ENCODE measurements around the gene TIPRL.

Gene TIPRL

GRCh38 chr1:168243636-168244212, 65.0 kb downstream of the TIPRL start:
- in situ Hi-C loops (cut with HindIII; ENCODE audit: low sequenced_read_pairs) = loop anchor here (5.0 kb wide), 1 partner anchor 54 kb away; no protein-coding TSS in a partner anchor

GRCh38 chr1:168245042-168245441, 66.3 kb downstream of the TIPRL start:
- in situ Hi-C loops (cut with HindIII; ENCODE audit: low sequenced_read_pairs) = no loop called here

GRCh38 chr1:168246506-168246905, 67.7 kb downstream of the TIPRL start:
- in situ Hi-C loops (cut with HindIII; ENCODE audit: low sequenced_read_pairs) = no loop called here
